ENCODE results near the gene CEP131. TPM values are rescaled to one million over a fixed set of nuclear protein-coding genes. Genes with fewer than 3 reads are reported as not detected.

Gene CEP131
- total RNA-seq, 2 experiments from 2014 or later, result 9.4 to 9.8 TPM

GRCh38 chr17:81250286-81251093, 27.7 kb upstream of the CEP131 start:
- peaks cover 9% of the 10 kb centered on the region for H3K36me3 Mint-ChIP-seq (ENCODE audit: low read depth)
- H3K27me3 Mint-ChIP-seq (ENCODE audit: low read depth), result no peaks in the 10 kb centered on the region
- no peak overlapping the region for H3K27ac Mint-ChIP-seq
- H3K4me1 Mint-ChIP-seq (ENCODE audit: low read depth), result peaks cover 5% of the 10 kb centered on the region
- H3K4me3 Mint-ChIP-seq, result no peak overlapping the region
- H3K9me3 Mint-ChIP-seq, result no peaks in the 10 kb centered on the region
- CTCF ChIA-PET, result no interaction called here
- DNase-seq, result no peak
- intact Hi-C loops (cut with micrococcal nuclease), result loop anchor here (10.0 kb wide), 1 partner anchor 144 kb away; the partner anchor contains the start of gene BAHCC1

GRCh38 chr17:81249223-81250040, 26.7 kb upstream of the CEP131 start:
- CTCF ChIA-PET, result no interaction called here
- no peak for DNase-seq
- Mint-ChIP-seq H3K27ac (no peak overlapping the region), H3K9me3 (no peaks in the 10 kb centered on the region), H3K36me3 (ENCODE audit: low read depth) (peaks cover 9% of the 10 kb centered on the region), H3K27me3 (ENCODE audit: low read depth) (no peaks in the 10 kb centered on the region), H3K4me3 (no peak overlapping the region), H3K4me1 (ENCODE audit: low read depth) (peaks cover 7% of the 10 kb centered on the region)
- intact Hi-C loops (cut with micrococcal nuclease), result loop anchor here (10.0 kb wide), 1 partner anchor 145 kb away; the partner anchor contains the start of gene BAHCC1

- H3K9me3 Mint-ChIP-seq, result no peaks in the 10 kb centered on the region
- no peak for DNase-seq
- CTCF ChIA-PET, result no interaction called here
- peaks cover 9% of the 10 kb centered on the region for H3K36me3 Mint-ChIP-seq (ENCODE audit: low read depth)
- H3K27ac Mint-ChIP-seq, result no peak overlapping the region
- H3K4me3 Mint-ChIP-seq, result no peak overlapping the region
- H3K27me3 Mint-ChIP-seq (ENCODE audit: low read depth), result no peaks in the 10 kb centered on the region
- intact Hi-C loops (cut with micrococcal nuclease), result no loop called here
- H3K4me1 Mint-ChIP-seq (ENCODE audit: low read depth), result peaks cover 7% of the 10 kb centered on the region
Observed at GRCh38 chr17:81248649-81249048, 25.9 kb upstream of the CEP131 start.

GRCh38 chr17:81247339-81247990, 24.7 kb upstream of the CEP131 start:
- H3K4me1 Mint-ChIP-seq (ENCODE audit: low read depth), result peaks cover 2% of the 10 kb centered on the region
- intact Hi-C loops (cut with micrococcal nuclease), result no loop called here
- no peaks in the 10 kb centered on the region for H3K9me3 Mint-ChIP-seq
- no peak for DNase-seq
- CTCF ChIA-PET, result no interaction called here
- H3K27me3 Mint-ChIP-seq (ENCODE audit: low read depth), result no peaks in the 10 kb centered on the region
- H3K4me3 Mint-ChIP-seq, result no peak overlapping the region
- H3K27ac Mint-ChIP-seq, result no peak overlapping the region
- H3K36me3 Mint-ChIP-seq (ENCODE audit: low read depth), result peaks cover 3% of the 10 kb centered on the region

- DNase-seq, result no peak
- peaks cover 5% of the 10 kb centered on the region for H3K36me3 Mint-ChIP-seq (ENCODE audit: low read depth)
- no peaks in the 10 kb centered on the region for H3K27me3 Mint-ChIP-seq (ENCODE audit: low read depth)
- no peak overlapping the region for H3K4me3 Mint-ChIP-seq
- intact Hi-C loops (cut with micrococcal nuclease), result no loop called here
- CTCF ChIA-PET, result no interaction called here
- no peaks in the 10 kb centered on the region for H3K9me3 Mint-ChIP-seq
- H3K4me1 Mint-ChIP-seq (ENCODE audit: low read depth), result peaks cover 6% of the 10 kb centered on the region
- no peak overlapping the region for H3K27ac Mint-ChIP-seq
Observed at GRCh38 chr17:81246679-81247338, 24.0 kb upstream of the CEP131 start.

- no peaks in the 10 kb centered on the region for H3K9me3 Mint-ChIP-seq
- CTCF ChIA-PET, result no interaction called here
- no peak for DNase-seq
- no peak overlapping the region for H3K27ac Mint-ChIP-seq
- no peak overlapping the region for H3K4me3 Mint-ChIP-seq
- H3K4me1 Mint-ChIP-seq (ENCODE audit: low read depth), result peaks cover 11% of the 10 kb centered on the region
- H3K27me3 Mint-ChIP-seq (ENCODE audit: low read depth), result no peaks in the 10 kb centered on the region
- intact Hi-C loops (cut with micrococcal nuclease), result no loop called here
- peaks cover 7% of the 10 kb centered on the region for H3K36me3 Mint-ChIP-seq (ENCODE audit: low read depth)
Observed at GRCh38 chr17:81246343-81246670, 23.5 kb upstream of the CEP131 start.

- Mint-ChIP-seq H3K9me3 (no peaks in the 10 kb centered on the region), H3K4me1 (ENCODE audit: low read depth) (peaks cover 15% of the 10 kb centered on the region), H3K27me3 (ENCODE audit: low read depth) (no peaks in the 10 kb centered on the region), H3K4me3 (no peak overlapping the region), H3K36me3 (ENCODE audit: low read depth) (peaks cover 9% of the 10 kb centered on the region), H3K27ac (no peak overlapping the region)
- DNase-seq, result no peak
- CTCF ChIA-PET, result interaction anchor here (0.6 to 2.1 kb wide), 2 partner anchors 104 to 239 kb away, joined by 4 to 5 read pairs; no protein-coding TSS in a partner anchor
- intact Hi-C loops (cut with micrococcal nuclease), result no loop called here
Observed at GRCh38 chr17:81245665-81246342, 23.0 kb upstream of the CEP131 start.

GRCh38 chr17:81245024-81245664, 22.4 kb upstream of the CEP131 start:
- no peak overlapping the region for H3K4me3 Mint-ChIP-seq
- peaks cover 10% of the 10 kb centered on the region for H3K36me3 Mint-ChIP-seq (ENCODE audit: low read depth)
- no peak for DNase-seq
- CTCF ChIA-PET, result interaction anchor here (0.6 to 2.1 kb wide), 2 partner anchors 103 to 240 kb away, joined by 4 to 5 read pairs; no protein-coding TSS in a partner anchor
- peaks cover 20% of the 10 kb centered on the region for H3K4me1 Mint-ChIP-seq (ENCODE audit: low read depth)
- no peaks in the 10 kb centered on the region for H3K27me3 Mint-ChIP-seq (ENCODE audit: low read depth)
- H3K9me3 Mint-ChIP-seq, result no peaks in the 10 kb centered on the region
- no peak overlapping the region for H3K27ac Mint-ChIP-seq
- intact Hi-C loops (cut with micrococcal nuclease), result no loop called here

GRCh38 chr17:81244358-81245023, 21.7 kb upstream of the CEP131 start:
- Mint-ChIP-seq H3K27me3 (ENCODE audit: low read depth) (no peaks in the 10 kb centered on the region), H3K27ac (no peak overlapping the region), H3K9me3 (no peaks in the 10 kb centered on the region), H3K36me3 (ENCODE audit: low read depth) (peaks cover 15% of the 10 kb centered on the region), H3K4me3 (no peak overlapping the region), H3K4me1 (ENCODE audit: low read depth) (peaks cover 23% of the 10 kb centered on the region)
- intact Hi-C loops (cut with micrococcal nuclease), result no loop called here
- CTCF ChIA-PET, result interaction anchor here (2.1 kb wide), 1 partner anchor 240 kb away, joined by 4 read pairs; no protein-coding TSS in a partner anchor
- DNase-seq, result no peak

GRCh38 chr17:81243333-81243664, 20.5 kb upstream of the CEP131 start:
- CTCF ChIA-PET, result no interaction called here
- intact Hi-C loops (cut with micrococcal nuclease), result no loop called here
- Mint-ChIP-seq H3K9me3 (no peaks in the 10 kb centered on the region), H3K4me3 (no peak overlapping the region), H3K27ac (no peak overlapping the region), H3K4me1 (ENCODE audit: low read depth) (peaks cover 23% of the 10 kb centered on the region), H3K36me3 (ENCODE audit: low read depth) (peaks cover 15% of the 10 kb centered on the region), H3K27me3 (ENCODE audit: low read depth) (no peaks in the 10 kb centered on the region)
- no peak for DNase-seq

Data from activated naive CD4-positive, alpha-beta T cell treated with anti-CD3 and anti-CD28 coated beads for 36 hours (primary cell).